HepG2 (cell line): ENCODE results near the gene ITGB5. TPM values are rescaled to one million over a fixed set of nuclear protein-coding genes. Genes with fewer than 3 reads are reported as not detected.

Experiments
- BCL6 ChIP-seq: IDR thresholded peaks from 2 replicates; pipeline ENCODE4 v1.6.1; 2016; ENCODE audit warnings: missing genetic modification reagents, missing compliant biosample characterization
- CTCF ChIP-seq: sonication (generic); formaldehyde crosslinking; IDR thresholded peaks from 2 replicates; pipeline ENCODE4 v1.5.0; 2020; ENCODE audit warnings: mild to moderate bottlenecking, missing genetic modification reagents, moderate library complexity
- EZH2 ChIP-seq: conservative IDR thresholded peaks from 2 replicates; pipeline ENCODE4 v1.6.1; 2012; ENCODE audit warnings: mild to moderate bottlenecking, low read depth, low read length, moderate library complexity
- FOXA1 ChIP-seq, 2 experiments: fragments of 450-650 bp in 1 of 2; sonication (generic) in 1 of 2; formaldehyde crosslinking in 1 of 2; IDR thresholded peaks; 2 replicates each; pipeline versions ENCODE4 v1.4.0 to v1.6.1; 2016 to 2020; ENCODE audit warnings: missing genetic modification reagents in 1 of 2
- HMG20A ChIP-seq: IDR thresholded peaks from 2 replicates; pipeline ENCODE4 v1.6.1; 2016; ENCODE audit warnings: borderline replicate concordance
- KLF13 ChIP-seq: sonication (generic); formaldehyde crosslinking; IDR thresholded peaks from 2 replicates; pipeline ENCODE4 v1.4.0; 2020; ENCODE audit warnings: mild to moderate bottlenecking, missing genetic modification reagents
- NONO ChIP-seq, 2 experiments: fragments of 450-650 bp in 1 of 2; sonication (generic) in 1 of 2; formaldehyde crosslinking in 1 of 2; IDR thresholded peaks in 1 of 2; conservative IDR thresholded peaks in 1 of 2; 2 replicates each; pipeline versions ENCODE4 v1.6.1 to v1.8.0; 2017 to 2022; ENCODE audit warnings: mild to moderate bottlenecking in 1 of 2, missing genetic modification reagents in 1 of 2, moderate library complexity in 1 of 2
- POLR2A ChIP-seq, 2 experiments: IDR thresholded peaks; 2 replicates each; pipeline ENCODE4 v1.6.1; 2011; ENCODE audit warnings: low read depth in 2 of 2, low read length in 2 of 2, mild to moderate bottlenecking in 1 of 2, moderate library complexity in 1 of 2; ENCODE audit not compliant: insufficient read depth in 1 of 2
- PTBP1 ChIP-seq: fragments of 200-400 bp; formaldehyde crosslinking; IDR thresholded peaks from 2 replicates; pipeline ENCODE4 v1.6.1; 2018; ENCODE audit warnings: low read length, low read depth; ENCODE audit not compliant: poor library complexity, severe bottlenecking
- SMAD3 ChIP-seq: sonication (generic); formaldehyde crosslinking; IDR thresholded peaks from 2 replicates; pipeline ENCODE4 v1.4.0; 2020; ENCODE audit warnings: missing genetic modification reagents
- XRCC5 ChIP-seq: fragments of 200-400 bp; formaldehyde crosslinking; optimal IDR thresholded peaks from 2 replicates; pipeline ENCODE3; 2017; ENCODE audit warnings: mild to moderate bottlenecking, low read length
- ZFP37 ChIP-seq: sonication (generic); formaldehyde crosslinking; IDR thresholded peaks from 2 replicates; pipeline ENCODE4 v1.4.0; 2020; ENCODE audit warnings: missing genetic modification reagents, borderline replicate concordance
- ZFX ChIP-seq: sonication (generic); formaldehyde crosslinking; IDR thresholded peaks from 2 replicates; pipeline ENCODE4 v1.4.0; 2020; ENCODE audit warnings: mild to moderate bottlenecking, low read depth, missing genetic modification reagents, moderate library complexity
- ZNF430 ChIP-seq: sonication (generic); formaldehyde crosslinking; IDR thresholded peaks from 2 replicates; pipeline ENCODE4 v1.9.0; 2021; ENCODE audit warnings: mild to moderate bottlenecking, missing genetic modification reagents
- ZNF451 ChIP-seq: sonication (generic); formaldehyde crosslinking; IDR thresholded peaks from 2 replicates; pipeline ENCODE4 v1.5.0; 2020; ENCODE audit warnings: mild to moderate bottlenecking, missing genetic modification reagents
- ZNF577 ChIP-seq: sonication (generic); formaldehyde crosslinking; IDR thresholded peaks from 2 replicates; pipeline ENCODE4 v1.4.0; 2020; ENCODE audit warnings: mild to moderate bottlenecking, low read depth, missing genetic modification reagents, borderline replicate concordance
- ZNF615 ChIP-seq: sonication (generic); formaldehyde crosslinking; IDR thresholded peaks from 2 replicates; pipeline ENCODE4 v1.5.0; 2020; ENCODE audit warnings: mild to moderate bottlenecking, missing genetic modification reagents, borderline replicate concordance
- ZNF678 ChIP-seq: sonication (generic); formaldehyde crosslinking; IDR thresholded peaks from 2 replicates; pipeline ENCODE4 v1.4.0; 2020; ENCODE audit warnings: mild to moderate bottlenecking, missing genetic modification reagents
- ZNF713 ChIP-seq: sonication (generic); formaldehyde crosslinking; IDR thresholded peaks from 2 replicates; pipeline ENCODE4 v1.4.0; 2020; ENCODE audit warnings: mild to moderate bottlenecking, missing genetic modification reagents
- ZSCAN30 ChIP-seq: sonication (generic); formaldehyde crosslinking; IDR thresholded peaks from 2 replicates; pipeline ENCODE4 v1.5.0; 2020; ENCODE audit warnings: mild to moderate bottlenecking, missing genetic modification reagents
- polyA plus RNA-seq, 8 experiments: library from polyadenylated mRNA; depleted of rRNA in 3 of 8; stranded (reverse) in 7 of 8; unstranded in 1 of 8; fragments of >200 nt; fragmentation: Illumina TruSeq in 4 of 8; extraction: Trizol in 4 of 8; gene quantifications; 2 replicates each; pipeline versions ENCODE4 v1.2.1 to v1.2.3, GENCODE V29; 2011 to 2016; ENCODE audit warnings: low read depth in 4 of 8, missing spikeins in 1 of 8, mixed read lengths in 1 of 8; ENCODE audit not compliant: insufficient read depth in 1 of 8
- total RNA-seq, 5 experiments: library from RNA; depleted of rRNA; stranded (reverse); fragments of >200 nt; fragmentation: Illumina TruSeq; extraction: Trizol; gene quantifications; 2 replicates each; pipeline ENCODE4 v1.2.3, GENCODE V29; 2016; ENCODE audit warnings: low read depth in 1 of 5
- TF ChIP-seq, protein P1 (sequence below): IDR thresholded peaks from 2 replicates; pipeline ENCODE4 v1.6.1; 2016; ENCODE audit warnings: low read depth, borderline replicate concordance
- TF ChIP-seq, protein P2 (sequence below): sonication (generic); formaldehyde crosslinking; IDR thresholded peaks from 2 replicates; pipeline ENCODE4 v1.4.0; 2020; ENCODE audit warnings: missing genetic modification reagents; ENCODE audit errors: not compliant biosample characterization
- TF ChIP-seq, protein P3 (sequence below): sonication (generic); formaldehyde crosslinking; IDR thresholded peaks from 2 replicates; pipeline ENCODE4 v1.4.0; 2020; ENCODE audit warnings: mild to moderate bottlenecking, missing genetic modification reagents
- TF ChIP-seq, protein P4 (sequence below): sonication (generic); formaldehyde crosslinking; IDR thresholded peaks from 2 replicates; pipeline ENCODE4 v1.4.0; 2020; ENCODE audit warnings: missing genetic modification reagents

ITGB5 gene
- total and polyA plus RNA-seq, 2 of the 13 experiments (the other 11 are each of a cell fraction or from before 2014, with no cell fraction given) = 74.1 to 343 TPM

- TF ChIP-seq ZNF451 (CRISPR knock-in tag) (peak; percentile 16; the same call in 1 of the 2 replicates), ZNF577 (CRISPR knock-in tag) (no peak), ZNF713 (no peak), ZFP37 (0 out of 2 replicates have a peak, but pooled peaks have one; percentile 46), FOXA1 (IDR thresholded peaks at IDR 0.05) (no peak), FOXA1 (CRISPR knock-in tag; IDR thresholded peaks at IDR 0.05) (peak; percentile 74), SMAD3 (CRISPR knock-in tag) (peak; percentile 86; the same call in 1 of the 2 replicates), ZNF678 (CRISPR knock-in tag) (no peak), ZSCAN30 (CRISPR knock-in tag) (no peak), HMG20A (CRISPR knock-in tag) (peak; percentile 82), XRCC5 (peak; percentile 76), CTCF (CRISPR knock-in tag) (peak; percentile 45), NONO (IDR thresholded peaks at IDR 0.05) (no peak), NONO (CRISPR knock-in tag; conservative IDR thresholded peaks at IDR 0.05) (peak; percentile 83), KLF13 (CRISPR knock-in tag) (no peak), POLR2A (IDR thresholded peaks at IDR 0.05; ENCODE audit: insufficient read depth in 1 of 2, low read depth in 2 of 2, low read length in 2 of 2) (peak in 1 of 2 experiments; percentile 71; a peak in 3 of 4 replicates), PTBP1 (no peak), BCL6 (peak; percentile 71), ZFX (CRISPR knock-in tag) (peak; percentile 83), ZNF430 (peak; percentile 74; the same call in 1 of the 2 replicates), ZNF615 (CRISPR knock-in tag) (no peak), EZH2 (no peak)
- TF ChIP-seq, protein P1, sequence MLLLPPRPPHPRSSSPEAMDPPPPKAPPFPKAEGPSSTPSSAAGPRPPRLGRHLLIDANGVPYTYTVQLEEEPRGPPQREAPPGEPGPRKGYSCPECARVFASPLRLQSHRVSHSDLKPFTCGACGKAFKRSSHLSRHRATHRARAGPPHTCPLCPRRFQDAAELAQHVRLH (CRISPR knock-in tag) = peak; percentile 57; the same call in 1 of the 2 replicates
- TF ChIP-seq, protein P2, sequence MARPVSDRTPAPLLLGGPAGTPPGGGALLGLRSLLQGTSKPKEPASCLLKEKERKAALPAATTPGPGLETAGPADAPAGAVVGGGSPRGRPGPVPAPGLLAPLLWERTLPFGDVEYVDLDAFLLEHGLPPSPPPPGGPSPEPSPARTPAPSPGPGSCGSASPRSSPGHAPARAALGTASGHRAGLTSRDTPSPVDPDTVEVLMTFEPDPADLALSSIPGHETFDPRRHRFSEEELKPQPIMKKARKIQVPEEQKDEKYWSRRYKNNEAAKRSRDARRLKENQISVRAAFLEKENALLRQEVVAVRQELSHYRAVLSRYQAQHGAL (CRISPR knock-in tag) = no peak
- TF ChIP-seq, protein P3, sequence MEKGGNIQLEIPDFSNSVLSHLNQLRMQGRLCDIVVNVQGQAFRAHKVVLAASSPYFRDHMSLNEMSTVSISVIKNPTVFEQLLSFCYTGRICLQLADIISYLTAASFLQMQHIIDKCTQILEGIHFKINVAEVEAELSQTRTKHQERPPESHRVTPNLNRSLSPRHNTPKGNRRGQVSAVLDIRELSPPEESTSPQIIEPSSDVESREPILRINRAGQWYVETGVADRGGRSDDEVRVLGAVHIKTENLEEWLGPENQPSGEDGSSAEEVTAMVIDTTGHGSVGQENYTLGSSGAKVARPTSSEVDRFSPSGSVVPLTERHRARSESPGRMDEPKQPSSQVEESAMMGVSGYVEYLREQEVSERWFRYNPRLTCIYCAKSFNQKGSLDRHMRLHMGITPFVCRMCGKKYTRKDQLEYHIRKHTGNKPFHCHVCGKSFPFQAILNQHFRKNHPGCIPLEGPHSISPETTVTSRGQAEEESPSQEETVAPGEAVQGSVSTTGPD (CRISPR knock-in tag) = no peak
- TF ChIP-seq, protein P4, sequence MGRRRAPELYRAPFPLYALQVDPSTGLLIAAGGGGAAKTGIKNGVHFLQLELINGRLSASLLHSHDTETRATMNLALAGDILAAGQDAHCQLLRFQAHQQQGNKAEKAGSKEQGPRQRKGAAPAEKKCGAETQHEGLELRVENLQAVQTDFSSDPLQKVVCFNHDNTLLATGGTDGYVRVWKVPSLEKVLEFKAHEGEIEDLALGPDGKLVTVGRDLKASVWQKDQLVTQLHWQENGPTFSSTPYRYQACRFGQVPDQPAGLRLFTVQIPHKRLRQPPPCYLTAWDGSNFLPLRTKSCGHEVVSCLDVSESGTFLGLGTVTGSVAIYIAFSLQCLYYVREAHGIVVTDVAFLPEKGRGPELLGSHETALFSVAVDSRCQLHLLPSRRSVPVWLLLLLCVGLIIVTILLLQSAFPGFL (CRISPR knock-in tag) = no peak
Measured at GRCh38 chr3:124834723-124835718, 52.1 kb downstream of the ITGB5 start (continued).
